Cerebellar cortex (tissue), 1 donor: ENCODE data around the gene VIPAS39.

Source experiments
- DNase-seq: peaks from one replicate; pipeline ENCODE4 v3.0.0-alpha.2; 2015; ENCODE audit warnings: low spot score

Gene VIPAS39

GRCh38 chr14:77457522-77458248, at the start of gene VIPAS39, which contains the start of gene AHSA1:
VIPAS39 (minus strand) TSS chr14:77457601; CDS start chr14:77454102, 3,499 bp downstream.
AHSA1 (plus strand) TSS chr14:77458093; CDS start chr14:77458190, 97 bp downstream.
- peak; percentile 100 for DNase-seq

- DNase-seq = no peak
Measured at GRCh38 chr14:77505031-77505430, 47.6 kb upstream of the VIPAS39 start.

- no peak for DNase-seq
Measured at GRCh38 chr14:77503138-77503537, 45.7 kb upstream of the VIPAS39 start.

GRCh38 chr14:77502109-77502782, 44.8 kb upstream of the VIPAS39 start:
- DNase-seq = no peak

GRCh38 chr14:77498984-77499527, 41.7 kb upstream of the VIPAS39 start:
- no peak for DNase-seq

- no peak for DNase-seq
Measured at GRCh38 chr14:77498120-77498979, 40.9 kb upstream of the VIPAS39 start, which contains the start of gene ISM2. ISM2 (minus strand) TSS chr14:77498816; CDS start chr14:77498793, 23 bp downstream.

- no peak for DNase-seq
Measured at GRCh38 chr14:77495334-77495733, 37.9 kb upstream of the VIPAS39 start.

- no peak for DNase-seq
Measured at GRCh38 chr14:77491056-77491455, 33.7 kb upstream of the VIPAS39 start.

GRCh38 chr14:77490347-77490986, 33.1 kb upstream of the VIPAS39 start:
- no peak for DNase-seq

GRCh38 chr14:77489041-77489440, 31.6 kb upstream of the VIPAS39 start:
- DNase-seq = no peak

GRCh38 chr14:77488558-77488957, 31.2 kb upstream of the VIPAS39 start:
- DNase-seq = no peak

GRCh38 chr14:77485901-77486678, 28.7 kb upstream of the VIPAS39 start:
- DNase-seq = no peak

- no peak for DNase-seq
Measured at GRCh38 chr14:77485256-77485655, 27.9 kb upstream of the VIPAS39 start.

- no peak for DNase-seq
Measured at GRCh38 chr14:77482422-77482821, 25.0 kb upstream of the VIPAS39 start.

GRCh38 chr14:77478796-77479195, 21.4 kb upstream of the VIPAS39 start:
- DNase-seq = no peak

GRCh38 chr14:77478029-77478428, 20.6 kb upstream of the VIPAS39 start:
- DNase-seq = no peak

GRCh38 chr14:77475432-77476115, 18.2 kb upstream of the VIPAS39 start:
- no peak for DNase-seq

- no peak for DNase-seq
Measured at GRCh38 chr14:77474479-77475177, 17.2 kb upstream of the VIPAS39 start.

GRCh38 chr14:77473921-77474320, 16.5 kb upstream of the VIPAS39 start:
- no peak for DNase-seq
